T-helper 1 cell treated with Interleukin-12 subunit alpha and Interleukin-12 subunit beta and Interleukin-4 antibody, amounts not matched to agents 30 ng/mL and 1 ng/mL, for 36 hours (primary cell): ENCODE measurements around the gene TBC1D22A. TPM values are rescaled to one million over a fixed set of nuclear protein-coding genes. Genes with fewer than 3 reads are reported as not detected.

Experiments used
- intact Hi-C: fragments of 100-400 bp; cut with micrococcal nuclease; formaldehyde crosslinking; loops from one replicate; pipeline ENCODE4 v1.15.1; 2024
- total RNA-seq: library from RNA; stranded (reverse); gene quantifications from 2 replicates; pipeline ENCODE4 v1.2.3, GENCODE V29; 2022

Gene TBC1D22A
- total RNA-seq, 1 donor from 2014 or later = 39.3 TPM

GRCh38 chr22:47193606-47194329 is 431.3 kb downstream of the TBC1D22A start:
- intact Hi-C loops = no loop called here

GRCh38 chr22:47194476-47195155 is 432.2 kb downstream of the TBC1D22A start:
- intact Hi-C loops = no loop called here

- intact Hi-C loops = no loop called here
Observed at GRCh38 chr22:47195156-47195483, 432.7 kb downstream of the TBC1D22A start.

- intact Hi-C loops = no loop called here
Observed at GRCh38 chr22:47195484-47196165, 433.2 kb downstream of the TBC1D22A start.

- intact Hi-C loops = no loop called here
Observed at GRCh38 chr22:47196166-47196849, 433.9 kb downstream of the TBC1D22A start.

- intact Hi-C loops = no loop called here
Observed at GRCh38 chr22:47196881-47197772, 434.7 kb downstream of the TBC1D22A start.

GRCh38 chr22:47197773-47198500 is 435.5 kb downstream of the TBC1D22A start:
- intact Hi-C loops = no loop called here

GRCh38 chr22:47198801-47199251 is 436.4 kb downstream of the TBC1D22A start:
- intact Hi-C loops = no loop called here

- intact Hi-C loops = no loop called here
Observed at GRCh38 chr22:47199261-47199978, 437.0 kb downstream of the TBC1D22A start.

GRCh38 chr22:47199979-47200272 is 437.5 kb downstream of the TBC1D22A start:
- intact Hi-C loops = no loop called here

GRCh38 chr22:47200273-47201051 is 438.0 kb downstream of the TBC1D22A start:
- intact Hi-C loops = no loop called here

- intact Hi-C loops = no loop called here
Observed at GRCh38 chr22:47201186-47201995, 438.9 kb downstream of the TBC1D22A start.

- intact Hi-C loops = no loop called here
Observed at GRCh38 chr22:47201996-47202818, 439.8 kb downstream of the TBC1D22A start.

- intact Hi-C loops = no loop called here
Observed at GRCh38 chr22:47202819-47203553, 440.5 kb downstream of the TBC1D22A start.

- intact Hi-C loops = no loop called here
Observed at GRCh38 chr22:47203554-47203991, 441.1 kb downstream of the TBC1D22A start.
